ENCODE results near the gene IFRD2.

DNA sequence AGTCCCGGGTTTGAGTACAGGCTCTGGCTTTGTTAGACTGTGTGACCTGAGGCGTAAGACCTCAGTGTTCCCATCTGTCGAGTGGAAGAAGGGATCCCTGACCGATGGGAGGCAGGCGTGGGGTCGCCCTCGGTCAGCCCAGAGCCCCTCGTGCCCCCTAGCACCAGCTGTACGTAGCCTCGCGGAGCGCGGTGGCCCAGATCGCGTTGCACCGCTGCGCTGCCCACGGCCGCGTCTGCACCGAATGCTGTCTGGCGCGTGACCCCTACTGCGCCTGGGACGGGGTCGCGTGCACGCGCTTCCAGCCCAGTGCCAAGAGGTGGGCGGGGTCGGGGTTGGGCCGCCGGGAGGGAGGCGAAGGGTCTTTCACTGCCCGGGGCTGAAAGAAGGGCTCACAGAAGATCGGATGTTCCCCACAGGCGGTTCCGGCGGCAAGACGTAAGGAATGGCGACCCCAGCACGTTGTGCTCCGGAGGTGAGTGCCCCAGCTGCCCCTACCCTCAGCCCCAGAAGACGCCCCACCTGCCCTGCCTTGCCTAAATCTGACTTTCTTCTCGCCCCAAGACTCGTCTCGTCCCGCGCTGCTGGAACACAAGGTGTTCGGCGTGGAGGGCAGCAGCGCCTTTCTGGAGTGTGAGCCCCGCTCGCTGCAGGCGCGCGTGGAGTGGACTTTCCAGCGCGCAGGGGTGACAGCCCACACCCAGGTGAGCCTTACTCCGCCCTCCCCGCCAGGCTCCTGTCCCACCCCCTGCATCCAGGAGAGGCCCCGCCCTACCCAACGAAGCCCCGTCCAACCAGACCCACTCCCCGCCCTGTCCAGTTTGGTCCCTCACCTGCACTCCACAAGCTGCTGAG, 16.9 kb downstream of the IFRD2 start:
- TF ChIP-seq, protein P1, sequence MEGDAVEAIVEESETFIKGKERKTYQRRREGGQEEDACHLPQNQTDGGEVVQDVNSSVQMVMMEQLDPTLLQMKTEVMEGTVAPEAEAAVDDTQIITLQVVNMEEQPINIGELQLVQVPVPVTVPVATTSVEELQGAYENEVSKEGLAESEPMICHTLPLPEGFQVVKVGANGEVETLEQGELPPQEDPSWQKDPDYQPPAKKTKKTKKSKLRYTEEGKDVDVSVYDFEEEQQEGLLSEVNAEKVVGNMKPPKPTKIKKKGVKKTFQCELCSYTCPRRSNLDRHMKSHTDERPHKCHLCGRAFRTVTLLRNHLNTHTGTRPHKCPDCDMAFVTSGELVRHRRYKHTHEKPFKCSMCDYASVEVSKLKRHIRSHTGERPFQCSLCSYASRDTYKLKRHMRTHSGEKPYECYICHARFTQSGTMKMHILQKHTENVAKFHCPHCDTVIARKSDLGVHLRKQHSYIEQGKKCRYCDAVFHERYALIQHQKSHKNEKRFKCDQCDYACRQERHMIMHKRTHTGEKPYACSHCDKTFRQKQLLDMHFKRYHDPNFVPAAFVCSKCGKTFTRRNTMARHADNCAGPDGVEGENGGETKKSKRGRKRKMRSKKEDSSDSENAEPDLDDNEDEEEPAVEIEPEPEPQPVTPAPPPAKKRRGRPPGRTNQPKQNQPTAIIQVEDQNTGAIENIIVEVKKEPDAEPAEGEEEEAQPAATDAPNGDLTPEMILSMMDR (IDR thresholded peaks at IDR 0.05): no peak
- TF ChIP-seq EP300 (IDR thresholded peaks at IDR 0.05): no peak

Measured in sigmoid colon (tissue), 4 donors.